NCI-H82 treated with DMSO at 0.1 percent for 48 hours (cell line): ENCODE data around the gene RFLNA.

Source experiments
- DNase-seq: peaks from one replicate; lab custom pipeline; 2025; ENCODE audit not compliant: unreplicated experiment; lab: John Stamatoyannopoulos, UW

The RFLNA gene

DNA sequence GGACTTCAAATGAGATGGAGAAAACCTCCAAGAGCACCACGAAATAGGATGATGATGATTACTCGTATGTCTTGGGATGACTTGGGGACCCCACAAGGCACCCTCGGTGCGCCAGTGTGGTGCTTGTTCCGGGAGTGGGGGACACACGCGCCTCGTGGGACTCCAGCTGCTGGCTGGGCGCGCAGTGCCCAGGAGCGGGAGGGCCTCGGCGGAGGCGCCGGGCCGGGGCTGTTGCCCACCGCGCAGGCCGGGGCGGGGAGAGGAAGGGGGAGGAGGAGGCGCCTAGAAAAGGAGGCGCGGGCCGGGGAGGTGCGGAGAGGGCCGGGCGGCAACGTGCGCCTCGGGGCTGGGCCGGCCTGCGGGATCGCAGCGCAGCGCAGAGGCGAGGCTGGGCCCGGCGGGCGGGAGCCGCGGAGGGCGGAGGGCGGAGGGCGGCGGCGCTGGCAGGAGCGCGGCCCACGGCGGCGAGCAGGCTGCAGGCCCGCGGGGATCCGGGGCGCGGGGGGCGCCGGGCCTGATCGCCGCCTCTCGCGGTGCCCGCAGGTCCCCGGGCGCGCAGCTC, at the start of gene RFLNA:
RFLNA (plus strand) TSS at position 314 of the 562 bp plus-strand sequence. CDS start 337 bp downstream, outside the sequence.
- DNase-seq, result no peak

- no peak for DNase-seq
Measured at GRCh38 chr12:124247331-124247730, 47.6 kb upstream of the RFLNA start.

- DNase-seq, result no peak
Measured at GRCh38 chr12:124248941-124249825, 45.7 kb upstream of the RFLNA start.

GRCh38 chr12:124251186-124251585, 43.7 kb upstream of the RFLNA start:
- no peak for DNase-seq

GRCh38 chr12:124252964-124253363, 41.9 kb upstream of the RFLNA start:
- no peak for DNase-seq

DNA sequence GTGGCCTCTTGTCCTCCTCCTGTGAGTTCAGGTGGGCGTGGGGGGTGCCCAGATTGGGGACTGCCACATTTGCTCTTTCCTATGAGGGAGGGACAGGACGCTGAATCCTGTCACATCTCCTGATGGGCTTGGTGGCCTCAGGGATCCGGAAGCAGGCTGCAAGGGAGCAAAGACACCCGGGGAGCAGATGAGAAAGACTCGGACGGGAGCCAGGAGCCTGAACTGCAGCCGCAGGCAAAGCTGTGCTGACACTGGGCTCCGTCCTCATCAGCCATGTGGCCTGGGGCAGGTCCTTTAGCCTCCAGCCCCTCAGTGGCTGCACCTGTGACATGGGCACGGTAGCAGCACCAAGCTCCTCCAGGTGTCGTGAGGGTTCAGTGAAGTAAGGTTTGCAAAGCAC, 40.8 kb upstream of the RFLNA start:
- no peak for DNase-seq

- peak; percentile 31 for DNase-seq
Measured at GRCh38 chr12:124259154-124260066, 35.5 kb upstream of the RFLNA start.

- no peak for DNase-seq
Measured at GRCh38 chr12:124261885-124262284, 33.0 kb upstream of the RFLNA start.

GRCh38 chr12:124264089-124264795, 30.7 kb upstream of the RFLNA start:
- DNase-seq, result no peak

- no peak for DNase-seq
Measured at GRCh38 chr12:124264879-124265278, 30.0 kb upstream of the RFLNA start.

DNA sequence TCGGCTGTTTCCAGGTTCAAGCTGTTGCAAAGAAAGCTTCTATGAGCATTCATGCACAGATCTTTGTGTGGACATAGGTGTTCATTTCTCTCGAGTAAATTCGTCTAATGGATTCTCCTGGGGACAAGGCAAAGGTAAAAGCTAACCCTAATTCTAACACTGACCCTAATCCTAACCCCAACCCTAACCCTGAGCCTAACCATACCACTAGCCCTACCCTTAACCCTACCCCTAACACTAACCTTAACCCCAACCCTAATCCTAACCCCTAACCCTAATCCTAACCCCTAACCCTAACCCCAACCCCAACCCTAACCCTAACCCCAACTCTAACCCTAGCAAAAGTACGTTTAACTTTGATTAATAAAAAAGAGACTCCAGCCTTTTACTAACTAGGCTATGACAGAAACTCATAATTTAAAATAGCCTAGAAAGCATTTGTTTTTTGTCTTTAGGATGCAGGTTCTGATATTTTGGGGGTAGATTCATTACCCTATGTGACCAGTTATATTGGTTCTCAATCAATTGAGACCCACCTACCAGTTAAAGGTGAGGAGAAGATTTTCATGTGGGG, 27.6 kb upstream of the RFLNA start:
- DNase-seq, result no peak

- no peak for DNase-seq
Measured at GRCh38 chr12:124270671-124271070, 24.2 kb upstream of the RFLNA start.

GRCh38 chr12:124273630-124274029, 21.3 kb upstream of the RFLNA start:
- peak; percentile 4 for DNase-seq

DNA sequence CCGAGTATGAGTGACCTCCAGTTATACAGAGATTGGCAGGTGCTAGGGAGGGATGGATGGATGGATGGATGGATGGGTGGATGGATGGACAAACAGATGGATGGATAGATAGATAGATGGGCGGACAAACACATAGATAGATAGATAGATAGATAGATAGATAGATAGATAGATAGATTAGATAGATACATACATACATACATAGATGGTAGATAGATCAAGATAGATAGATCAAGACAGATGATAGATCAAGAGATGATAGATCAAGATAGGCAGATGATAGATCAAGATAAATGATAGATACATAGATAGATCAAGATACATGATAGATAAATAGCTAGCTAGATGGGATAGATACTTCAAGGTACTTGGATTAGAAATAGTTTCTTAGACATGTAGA, 18.6 kb upstream of the RFLNA start:
- no peak for DNase-seq

DNA sequence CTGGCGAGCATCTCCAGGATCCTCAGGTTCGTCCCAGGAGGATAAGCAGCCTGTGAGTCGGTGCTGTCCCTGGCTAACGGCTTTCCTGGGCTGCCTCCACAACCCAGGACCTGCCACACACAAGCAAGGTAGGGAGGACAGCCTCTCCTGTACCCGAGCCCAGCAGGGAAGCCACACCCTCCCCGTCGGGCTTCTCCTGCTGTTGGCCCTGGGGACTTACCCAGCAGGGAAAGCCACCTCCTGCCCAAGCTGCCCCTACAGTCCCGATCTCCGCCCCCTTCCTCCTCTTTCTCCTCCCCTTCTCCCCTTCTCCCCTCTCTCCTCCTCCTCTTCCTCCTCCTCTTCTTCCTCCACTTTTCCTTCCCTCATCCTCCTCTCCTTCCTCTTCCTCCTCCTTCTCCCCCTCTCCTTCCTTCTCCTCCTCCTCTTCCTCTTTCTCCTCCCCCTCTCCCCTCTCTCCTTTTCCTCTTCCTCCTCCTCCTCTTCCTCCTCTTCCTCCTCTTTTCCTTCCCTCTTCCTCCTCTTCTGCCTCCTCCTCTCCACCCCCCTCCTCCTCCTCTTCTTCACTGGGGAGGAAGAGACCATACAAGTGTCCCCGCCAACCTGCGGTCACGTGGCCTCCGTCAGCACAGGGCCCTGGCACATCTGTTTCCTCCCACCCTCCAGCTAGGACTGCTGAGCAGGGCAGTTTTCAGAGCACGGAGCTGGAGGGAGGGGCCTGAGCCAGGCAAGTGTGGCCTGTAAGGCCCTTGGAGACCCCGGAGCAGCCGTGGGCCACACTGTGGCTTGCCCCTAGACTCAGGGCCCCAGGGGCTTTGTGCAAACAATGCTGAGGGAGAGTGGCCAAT, 17.3 kb upstream of the RFLNA start:
- peak; percentile 5 for DNase-seq

- no peak for DNase-seq
Measured at GRCh38 chr12:124278389-124279101, 16.3 kb upstream of the RFLNA start.

- no peak for DNase-seq
Measured at GRCh38 chr12:124279315-124279714, 15.6 kb upstream of the RFLNA start.

- no peak for DNase-seq
Measured at GRCh38 chr12:124279846-124280360, 15.0 kb upstream of the RFLNA start.

DNA sequence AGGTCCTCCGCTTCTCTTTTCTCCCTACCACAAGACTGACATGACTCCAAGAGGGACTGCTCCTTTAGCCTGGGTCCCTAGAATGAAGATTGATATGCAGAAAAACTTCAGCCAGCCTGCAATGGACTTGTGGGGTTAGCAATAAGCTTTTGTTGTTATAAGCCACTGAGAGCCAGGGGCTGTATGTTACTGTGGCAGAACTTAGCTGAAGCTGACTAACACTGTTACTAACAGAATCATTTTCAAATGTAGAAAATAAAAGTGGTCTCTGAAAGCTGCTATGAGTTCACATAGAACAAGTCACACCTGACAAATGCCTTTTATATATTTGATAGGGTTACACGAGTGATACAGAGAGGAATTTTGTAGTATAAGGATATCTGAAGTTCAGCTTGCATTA, 13.6 kb upstream of the RFLNA start:
- DNase-seq, result no peak
